GM18907 (cell line): ENCODE data around the gene ROBO1.
"Not testable (repeated sequence)": the region's sequence is repeated elsewhere in the genome, so short reads cannot be mapped to it uniquely, and the experiment has no call there.

ENCODE experiments used
- ATAC-seq: cut with Tn5 transposase; IDR thresholded peaks from one replicate; pipeline ENCODE4 v1.9.1; 2021; ENCODE audit warnings: mild to moderate bottlenecking, moderate library complexity; ENCODE audit not compliant: unreplicated experiment

ROBO1 gene

GRCh38 chr3:78724364-78724763 is 1043.4 kb downstream of the ROBO1 start:
- not testable (repeated sequence) for ATAC-seq

DNA sequence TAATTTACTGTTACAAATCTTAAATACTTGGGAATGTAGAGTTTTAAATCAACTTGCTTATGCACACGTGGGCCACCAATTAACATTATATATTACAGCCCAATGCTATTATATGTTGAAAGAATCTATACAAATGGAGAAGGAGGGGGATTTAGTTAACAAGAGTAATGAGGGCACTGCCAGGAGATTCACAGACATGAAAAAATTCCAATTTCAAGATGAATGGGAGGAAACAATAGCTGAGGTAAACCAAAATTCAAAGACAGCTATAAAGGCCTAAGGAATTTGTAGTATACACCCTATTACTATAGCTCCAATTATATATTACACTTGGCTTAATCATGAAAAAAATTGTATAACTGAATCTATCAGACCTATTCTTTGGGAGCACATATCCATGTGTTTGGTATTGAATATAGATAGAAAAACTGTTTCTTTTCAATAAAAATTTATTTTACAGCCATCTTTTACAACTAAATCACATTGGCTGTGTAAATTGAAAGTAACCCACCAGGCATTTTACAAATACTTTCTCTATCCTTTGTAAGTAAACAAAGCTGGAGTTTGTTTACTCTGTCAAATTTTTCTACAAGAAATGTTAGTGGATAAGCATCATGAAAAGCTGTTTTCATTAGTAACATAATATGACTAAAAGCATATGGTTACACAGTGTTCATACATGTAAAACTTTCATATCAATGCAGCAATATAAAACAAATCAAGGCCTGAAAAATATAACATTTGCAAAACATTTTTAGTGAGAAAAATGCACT is 1045.8 kb downstream of the ROBO1 start:
- ATAC-seq = no peak

DNA sequence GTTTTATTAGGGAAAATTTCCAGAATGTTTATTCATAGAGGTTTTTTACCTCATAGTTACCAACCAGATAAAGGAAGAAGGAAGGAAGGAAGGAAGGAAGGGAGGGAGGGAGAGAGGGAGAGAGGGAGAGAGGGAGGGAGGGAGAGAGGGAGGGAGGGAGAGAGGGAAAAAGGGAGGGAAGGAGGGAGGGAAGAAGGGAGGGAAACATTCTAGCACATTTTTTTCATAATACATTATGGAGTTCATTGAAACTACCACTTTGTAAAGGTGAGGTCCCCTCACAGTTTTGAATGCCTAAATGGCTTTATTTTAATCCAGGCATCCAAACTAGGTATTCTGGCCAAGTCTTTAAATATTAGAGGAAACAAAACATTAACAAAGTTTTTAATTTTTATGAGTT is 1049.1 kb downstream of the ROBO1 start:
- no peak for ATAC-seq

GRCh38 chr3:78717041-78717440 is 1050.8 kb downstream of the ROBO1 start:
- no peak for ATAC-seq

DNA sequence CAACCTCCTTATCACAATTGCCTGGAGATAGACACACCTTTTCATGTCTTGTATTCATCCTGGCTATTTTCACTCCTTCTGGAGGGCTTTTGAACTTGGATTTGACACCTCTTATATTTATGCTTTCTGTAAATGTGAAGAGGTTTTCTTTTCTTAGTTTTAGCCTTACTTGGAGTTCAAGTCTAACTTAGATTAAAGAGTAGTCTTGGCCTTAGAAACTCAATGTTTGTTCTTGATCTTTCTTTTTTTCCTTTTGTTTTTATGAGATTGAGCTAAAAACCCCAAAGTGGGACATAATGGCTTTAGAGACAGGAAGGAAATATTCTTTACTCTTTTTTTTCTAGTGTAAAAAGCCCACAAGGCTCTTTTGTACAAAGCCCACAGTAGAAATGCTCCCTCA is 1054.9 kb downstream of the ROBO1 start:
- ATAC-seq = no peak

GRCh38 chr3:78712270-78712669 is 1055.5 kb downstream of the ROBO1 start:
- no peak for ATAC-seq

DNA sequence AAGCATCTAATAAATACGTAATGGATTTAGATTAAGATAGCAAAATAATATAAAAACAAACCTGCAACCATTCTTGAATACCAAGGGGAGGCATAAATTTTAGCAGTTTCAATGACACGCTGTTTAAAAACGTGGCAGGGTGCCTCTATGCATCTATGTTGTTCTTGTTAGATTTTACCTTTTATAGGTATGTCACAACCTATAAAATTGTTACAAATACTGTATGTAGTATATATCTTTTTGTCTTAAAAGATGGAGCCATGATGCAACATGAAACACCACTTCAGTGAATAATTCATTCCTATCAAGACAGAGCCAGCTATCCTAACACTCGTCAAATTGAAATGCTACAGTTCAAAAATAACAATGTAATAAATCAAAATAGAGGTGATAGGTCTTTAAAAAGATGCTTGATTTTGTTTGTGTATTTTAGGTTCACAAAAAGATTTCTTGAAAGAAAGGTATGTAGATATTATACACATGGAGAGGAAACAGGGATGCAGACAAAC is 1059.2 kb downstream of the ROBO1 start:
- no peak for ATAC-seq

DNA sequence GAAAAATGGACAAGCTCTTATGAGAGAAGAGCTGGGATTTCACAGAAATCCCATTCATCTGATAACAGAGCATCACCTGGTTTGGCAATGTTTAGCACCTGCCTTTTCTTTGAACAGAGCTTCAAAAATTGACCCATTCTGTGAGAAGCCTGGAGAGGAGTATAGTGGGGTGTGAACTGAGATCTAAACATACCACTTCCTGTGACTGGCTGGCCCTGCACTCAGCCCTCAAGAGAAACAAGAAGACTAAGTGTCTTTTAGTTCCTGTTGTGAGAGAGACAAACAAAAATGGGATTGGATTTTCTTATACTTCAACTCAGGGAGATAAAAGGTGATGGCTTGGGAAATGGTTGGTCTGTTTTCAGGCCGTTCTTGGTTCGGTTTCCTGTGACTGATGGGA is 1060.2 kb downstream of the ROBO1 start:
- no peak for ATAC-seq

- no peak for ATAC-seq
Observed at GRCh38 chr3:78706906-78707523, 1060.8 kb downstream of the ROBO1 start.

GRCh38 chr3:78703944-78704343 is 1063.9 kb downstream of the ROBO1 start:
- no peak for ATAC-seq

DNA sequence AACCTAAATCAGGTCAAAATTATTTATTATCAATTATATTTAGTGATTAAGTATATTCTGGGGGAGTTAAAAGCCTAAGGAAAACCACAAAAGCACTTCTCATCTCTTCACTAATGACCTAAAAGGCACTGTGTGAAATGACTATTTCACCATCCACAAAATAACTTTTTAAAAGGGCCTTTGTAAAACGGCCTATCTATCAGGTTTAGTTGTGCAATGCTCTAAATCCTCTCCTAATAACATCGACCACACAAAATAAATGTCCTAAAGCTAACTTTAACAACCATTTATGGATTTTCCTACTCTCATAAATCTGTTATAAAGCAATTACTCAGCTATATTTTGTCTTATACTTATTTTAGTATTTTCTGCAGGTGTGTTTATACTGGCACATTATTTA is 1066.3 kb downstream of the ROBO1 start:
- ATAC-seq = no peak

DNA sequence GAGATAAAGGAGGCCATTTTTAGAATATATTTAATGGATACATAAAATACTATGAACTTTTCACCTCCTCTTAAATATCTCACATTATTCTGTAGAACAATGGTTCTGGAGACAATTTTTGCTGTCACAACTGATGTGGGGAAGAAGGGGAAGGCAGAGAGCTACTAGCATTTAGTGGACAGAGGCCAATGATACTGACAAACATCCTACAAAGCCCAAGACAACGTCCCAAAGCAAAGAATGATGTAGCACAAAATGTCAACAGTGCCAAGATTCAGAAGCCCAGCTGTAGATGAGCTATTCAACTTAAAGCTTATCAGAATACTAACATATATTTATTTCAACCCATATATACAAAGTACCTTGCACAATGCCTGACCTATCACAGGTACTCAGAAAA is 1069.4 kb downstream of the ROBO1 start:
- ATAC-seq = no peak

GRCh38 chr3:78697426-78697825 is 1070.4 kb downstream of the ROBO1 start:
- no peak for ATAC-seq

DNA sequence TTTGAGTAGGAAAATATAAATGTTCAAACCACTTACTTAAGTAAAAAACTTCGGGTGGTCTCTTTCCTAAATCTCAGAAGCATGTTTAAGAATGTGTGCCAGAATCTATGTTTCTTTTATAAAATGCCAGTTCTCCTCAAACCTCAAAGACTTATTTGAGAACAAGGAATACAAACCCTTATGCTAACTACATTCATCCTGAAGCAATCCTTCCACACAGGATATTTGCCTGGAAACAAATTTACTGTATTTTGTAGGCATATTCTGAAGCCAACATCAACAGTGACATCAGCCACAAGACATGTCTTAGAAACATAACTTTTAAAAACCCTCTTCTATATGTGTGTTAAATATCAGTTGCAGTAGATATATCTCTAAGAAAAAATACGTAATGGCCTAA is 1077.0 kb downstream of the ROBO1 start:
- ATAC-seq = no peak

GRCh38 chr3:78689378-78689777 is 1078.4 kb downstream of the ROBO1 start:
- no peak for ATAC-seq

DNA sequence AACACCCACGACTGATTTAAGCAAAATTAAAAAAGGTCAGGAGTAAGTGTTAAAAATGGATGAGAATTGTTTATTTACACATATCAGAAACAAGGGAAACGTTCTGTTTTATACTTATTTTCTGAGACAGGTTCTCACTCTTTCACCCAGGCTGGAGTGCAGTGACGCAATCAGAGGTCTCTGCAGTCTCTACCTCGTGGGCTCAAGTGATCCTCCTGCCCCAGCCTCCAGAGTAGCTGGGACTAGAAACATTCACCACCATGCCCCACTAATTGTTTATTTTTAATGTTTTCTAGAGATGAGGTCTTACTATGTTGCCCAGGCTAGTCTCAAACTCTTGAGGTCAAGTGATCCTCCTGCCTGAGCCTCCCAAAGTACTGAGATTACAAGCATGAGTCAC is 1080.3 kb downstream of the ROBO1 start:
- ATAC-seq = no peak

DNA sequence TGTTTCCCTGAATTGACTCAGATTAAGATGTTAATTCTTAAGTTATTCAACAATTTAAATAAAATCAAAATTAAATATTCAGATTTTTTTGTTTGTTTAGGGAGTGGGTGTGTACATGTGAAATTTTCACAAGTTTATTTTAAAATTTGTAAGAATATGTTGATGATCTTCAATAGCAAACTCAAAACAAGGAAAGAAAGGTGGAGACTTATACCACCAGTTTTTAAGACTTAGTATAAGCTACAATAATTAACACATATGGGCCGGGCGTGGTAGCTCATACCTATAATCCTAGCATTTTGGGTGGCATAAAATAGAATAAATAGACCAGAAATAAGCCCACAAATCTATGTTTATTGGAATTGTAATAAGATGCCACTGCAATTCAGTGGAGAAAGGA is 1084.5 kb downstream of the ROBO1 start:
- no peak for ATAC-seq

DNA sequence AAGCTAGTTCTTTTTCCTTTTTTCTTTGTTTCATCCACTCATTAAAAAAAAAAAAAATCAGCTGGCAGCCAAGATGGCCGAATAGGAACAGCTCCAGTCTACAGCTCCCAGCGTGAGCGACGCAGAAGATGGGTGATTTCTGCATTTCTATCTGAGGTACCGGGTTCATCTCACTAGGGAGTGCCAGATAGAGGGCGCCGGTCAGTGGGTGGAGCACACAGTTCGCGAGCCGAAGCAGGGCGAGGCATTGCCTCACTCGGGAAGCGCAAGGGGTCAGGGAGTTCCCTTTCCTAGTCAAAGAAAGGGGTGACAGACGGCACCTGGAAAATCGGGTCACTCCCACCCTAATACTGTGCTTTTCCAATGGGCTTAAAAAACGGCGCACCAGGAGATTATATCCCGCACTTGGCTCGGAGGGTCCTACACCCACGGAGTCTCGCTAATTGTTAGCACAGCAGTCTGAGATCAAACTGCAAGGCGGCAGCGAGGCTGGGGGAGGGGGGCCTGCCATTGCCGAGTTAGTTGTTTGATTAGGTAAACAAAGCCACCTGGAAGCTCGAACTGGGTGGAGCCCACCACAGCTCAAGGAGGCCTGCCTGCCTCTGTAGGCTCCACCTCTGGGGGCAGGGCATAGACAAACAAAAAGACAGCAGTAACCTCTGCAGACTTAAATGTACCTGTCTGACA is 1092.5 kb downstream of the ROBO1 start:
- not testable (repeated sequence) for ATAC-seq

- no peak for ATAC-seq
Observed at GRCh38 chr3:78670746-78671145, 1097.1 kb downstream of the ROBO1 start.

DNA sequence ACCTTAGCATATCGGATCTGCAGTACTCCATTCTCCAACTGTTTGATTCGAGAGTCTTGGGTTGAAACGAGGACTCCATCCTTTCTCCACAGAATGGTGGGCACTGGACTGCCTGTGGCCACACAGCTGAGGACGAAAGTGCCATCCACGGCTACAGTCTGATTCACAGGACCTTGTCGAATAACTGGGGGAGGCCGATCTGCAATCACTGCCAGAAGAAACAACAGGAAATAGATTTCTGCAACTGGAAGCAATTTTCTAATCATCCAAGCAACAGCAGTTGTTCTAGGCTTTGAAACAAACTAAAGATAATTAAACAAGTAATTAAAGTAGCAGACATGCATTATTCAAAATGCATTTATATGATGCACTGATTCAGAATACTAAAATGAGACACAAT is 1097.7 kb downstream of the ROBO1 start:
- no peak for ATAC-seq

DNA sequence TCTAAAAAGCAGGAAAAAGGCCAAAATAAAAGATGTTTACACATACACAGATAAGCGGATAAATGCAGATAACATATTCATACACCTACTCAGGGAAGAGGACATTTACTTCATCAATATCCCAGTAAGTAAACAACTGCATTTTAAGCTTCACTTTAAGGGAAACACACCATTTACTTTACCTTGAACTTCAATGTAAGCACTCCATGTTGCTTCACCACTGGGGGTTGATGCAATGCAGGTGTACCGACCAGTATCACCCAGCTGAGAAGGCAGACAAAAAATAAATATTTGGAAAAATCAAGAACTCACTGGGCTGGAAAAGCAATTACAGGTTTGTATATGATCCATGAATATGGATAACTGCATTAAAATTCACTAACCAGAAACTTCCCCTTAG is 1099.5 kb downstream of the ROBO1 start:
- no peak for ATAC-seq

DNA sequence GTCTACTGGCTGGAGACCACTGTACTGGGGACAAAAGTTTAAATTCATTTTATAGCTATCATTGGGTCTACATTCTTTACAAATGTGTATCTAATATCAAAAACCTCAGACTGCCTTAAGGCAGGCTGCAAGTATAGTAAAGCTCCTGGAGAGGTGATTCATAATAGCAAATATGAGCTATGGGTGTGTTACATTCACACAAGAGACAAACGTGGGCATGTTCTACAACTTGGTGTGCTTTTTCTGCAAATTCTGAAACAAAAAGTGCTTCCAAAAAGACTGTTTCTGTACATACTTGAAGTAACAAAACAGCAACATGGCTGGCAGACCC is 1101.4 kb downstream of the ROBO1 start:
- no peak for ATAC-seq
